ENCODE data around the gene ZSWIM4.

DNA sequence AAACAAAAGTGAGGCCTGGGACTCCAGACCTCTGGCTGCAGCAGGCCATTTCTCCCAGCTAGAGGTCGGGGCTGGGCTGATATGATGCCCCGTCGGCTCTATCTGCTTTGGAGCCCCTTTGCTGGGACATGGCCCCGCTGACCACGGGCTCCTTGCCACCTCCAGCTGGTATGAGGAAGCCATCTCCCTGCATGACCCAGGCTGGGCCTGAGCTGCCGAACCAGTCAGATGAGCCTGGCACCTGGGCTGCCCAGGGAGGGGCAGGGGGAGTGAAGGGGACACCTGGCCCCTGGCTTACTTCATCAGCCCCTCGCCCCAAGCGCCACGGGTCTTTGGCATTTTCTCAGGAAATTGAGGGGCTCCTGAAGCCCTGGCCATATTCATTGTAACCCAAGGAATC lies 7.8 kb downstream of the ZSWIM4 start:
- TF ChIP-seq, protein P1, sequence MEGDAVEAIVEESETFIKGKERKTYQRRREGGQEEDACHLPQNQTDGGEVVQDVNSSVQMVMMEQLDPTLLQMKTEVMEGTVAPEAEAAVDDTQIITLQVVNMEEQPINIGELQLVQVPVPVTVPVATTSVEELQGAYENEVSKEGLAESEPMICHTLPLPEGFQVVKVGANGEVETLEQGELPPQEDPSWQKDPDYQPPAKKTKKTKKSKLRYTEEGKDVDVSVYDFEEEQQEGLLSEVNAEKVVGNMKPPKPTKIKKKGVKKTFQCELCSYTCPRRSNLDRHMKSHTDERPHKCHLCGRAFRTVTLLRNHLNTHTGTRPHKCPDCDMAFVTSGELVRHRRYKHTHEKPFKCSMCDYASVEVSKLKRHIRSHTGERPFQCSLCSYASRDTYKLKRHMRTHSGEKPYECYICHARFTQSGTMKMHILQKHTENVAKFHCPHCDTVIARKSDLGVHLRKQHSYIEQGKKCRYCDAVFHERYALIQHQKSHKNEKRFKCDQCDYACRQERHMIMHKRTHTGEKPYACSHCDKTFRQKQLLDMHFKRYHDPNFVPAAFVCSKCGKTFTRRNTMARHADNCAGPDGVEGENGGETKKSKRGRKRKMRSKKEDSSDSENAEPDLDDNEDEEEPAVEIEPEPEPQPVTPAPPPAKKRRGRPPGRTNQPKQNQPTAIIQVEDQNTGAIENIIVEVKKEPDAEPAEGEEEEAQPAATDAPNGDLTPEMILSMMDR (IDR thresholded peaks at IDR 0.05), result no peak
- TF ChIP-seq POLR2A (IDR thresholded peaks at IDR 0.05), result no peak
